Liver (tissue), 9 donors: ENCODE data around the gene TTI1. TPM values are rescaled to one million over a fixed set of nuclear protein-coding genes. Genes with fewer than 3 reads are reported as not detected.

Experiments
- DNase-seq: peaks from one replicate; pipeline ENCODE4 v3.0.0-alpha.2; 2017; ENCODE audit warnings: low spot score
- H3K27ac ChIP-seq, 2 donors: one replicate each; pipeline ENCODE4 v1.7.0; 2013; ENCODE audit warnings: inconsistent platforms in 2 of 2, low read length in 2 of 2, control low read depth in 1 of 2, low read depth in 1 of 2, mild to moderate bottlenecking in 1 of 2
- H3K27me3 ChIP-seq, 4 donors: one replicate each; pipeline versions ENCODE4 v1.6.1 to v1.7.0; 2013; ENCODE audit warnings: low read length in 3 of 4, inconsistent platforms in 1 of 4, mild to moderate bottlenecking in 1 of 4, moderate library complexity in 1 of 4; ENCODE audit not compliant: control insufficient read depth in 4 of 4, insufficient read depth in 4 of 4
- H3K36me3 ChIP-seq, 4 donors: one replicate each; pipeline versions ENCODE4 v1.6.1 to v1.7.0; 2013; ENCODE audit warnings: low read length in 3 of 4, mild to moderate bottlenecking in 3 of 4, low read depth in 1 of 4, moderate library complexity in 1 of 4; ENCODE audit not compliant: control insufficient read depth in 4 of 4, insufficient read depth in 3 of 4
- H3K4me1 ChIP-seq, 4 donors: one replicate each; pipeline versions ENCODE4 v1.6.1 to v1.7.0; 2013; ENCODE audit warnings: low read length in 3 of 4, mild to moderate bottlenecking in 3 of 4, moderate library complexity in 1 of 4; ENCODE audit not compliant: control insufficient read depth in 4 of 4, insufficient read depth in 4 of 4
- H3K4me3 ChIP-seq, 3 donors: one replicate each; pipeline versions ENCODE4 v1.6.1 to v1.7.0; 2013; ENCODE audit warnings: low read length in 3 of 3, control low read depth in 1 of 3, low read depth in 1 of 3, mild to moderate bottlenecking in 1 of 3
- H3K9ac ChIP-seq, 2 donors: one replicate each; pipeline ENCODE4 v1.7.0; 2013; ENCODE audit warnings: low read length in 2 of 2, mild to moderate bottlenecking in 2 of 2, moderate library complexity in 2 of 2, control low read depth in 1 of 2, low read depth in 1 of 2
- H3K9me3 ChIP-seq, 4 donors: one replicate each; pipeline versions ENCODE4 v1.6.1 to v1.7.0; 2013; ENCODE audit warnings: low read length in 3 of 4; ENCODE audit not compliant: control insufficient read depth in 4 of 4
- EGR1 ChIP-seq, 2 donors: IDR thresholded peaks; 2 replicates each; pipeline ENCODE4 v1.6.1; 2016 to 2018; ENCODE audit warnings: antibody characterized with exemption in 2 of 2, low read depth in 2 of 2
- GABPA ChIP-seq, 2 donors: IDR thresholded peaks in 1 of 2; conservative IDR thresholded peaks in 1 of 2; 2 replicates each; pipeline ENCODE4 v1.6.1; 2016; ENCODE audit warnings: antibody characterized with exemption in 2 of 2, mild to moderate bottlenecking in 1 of 2, moderate library complexity in 1 of 2
- HNF4A ChIP-seq, 2 donors: conservative IDR thresholded peaks; 2 replicates each; pipeline ENCODE4 v1.6.1; 2016; ENCODE audit warnings: antibody characterized with exemption in 2 of 2, mild to moderate bottlenecking in 2 of 2
- RXRA ChIP-seq, 2 donors: IDR thresholded peaks; 2 replicates each; pipeline ENCODE4 v1.6.1; 2017 to 2018; ENCODE audit warnings: antibody characterized with exemption in 2 of 2, mild to moderate bottlenecking in 1 of 2
- SP1 ChIP-seq: IDR thresholded peaks from 2 replicates; pipeline ENCODE4 v1.6.1; 2018; ENCODE audit warnings: antibody characterized with exemption, mild to moderate bottlenecking
- TAF1 ChIP-seq: conservative IDR thresholded peaks from 2 replicates; pipeline ENCODE4 v1.6.1; 2016; ENCODE audit warnings: antibody characterized with exemption, mild to moderate bottlenecking
- WGBS: extraction: QIAGEN DNeasy Blood & Tissue Kit; methylation state at CpG from one replicate; pipeline ENCODE4 v1.1.7; 2013; 5-methylcytosine and 5-hydroxymethylcytosine counted together
- polyA plus RNA-seq, 2 donors: library from polyadenylated mRNA; stranded (reverse) in 1 of 2; unstranded in 1 of 2; fragments of 200-250 nt in 1 of 2; fragments of >200 nt in 1 of 2; fragmentation: Nextera tagmentation in 1 of 2; extraction: Ambion mirVana in 1 of 2; gene quantifications; one replicate each; pipeline versions ENCODE4 v1.2.1 to v1.2.3, GENCODE V29; 2013 to 2015
- total RNA-seq, 2 donors: library from RNA; depleted of rRNA; stranded (reverse); fragments of >200 nt; gene quantifications; one replicate each; pipeline ENCODE4 v1.2.3, GENCODE V29; 2014
- TF ChIP-seq, protein P1 (sequence below): IDR thresholded peaks from 2 replicates; pipeline ENCODE4 v1.6.1; 2016; ENCODE audit warnings: antibody characterized with exemption
- TF ChIP-seq, protein P2 (sequence below): IDR thresholded peaks from 2 replicates; pipeline ENCODE4 v1.6.1; 2016; ENCODE audit warnings: antibody characterized with exemption, mild to moderate bottlenecking
- TF ChIP-seq, protein P3 (sequence below): IDR thresholded peaks from 2 replicates; pipeline ENCODE4 v1.6.1; 2016; ENCODE audit warnings: antibody characterized with exemption
- donor health status: healthy.
- donor health status: healthy.
- donor health status: healthy.
- donor health status: healthy.
- donor health status: healthy.

TTI1 gene
- total and polyA plus RNA-seq, 4 donors: 4.6 to 20.4 (median 11.3) TPM

DNA sequence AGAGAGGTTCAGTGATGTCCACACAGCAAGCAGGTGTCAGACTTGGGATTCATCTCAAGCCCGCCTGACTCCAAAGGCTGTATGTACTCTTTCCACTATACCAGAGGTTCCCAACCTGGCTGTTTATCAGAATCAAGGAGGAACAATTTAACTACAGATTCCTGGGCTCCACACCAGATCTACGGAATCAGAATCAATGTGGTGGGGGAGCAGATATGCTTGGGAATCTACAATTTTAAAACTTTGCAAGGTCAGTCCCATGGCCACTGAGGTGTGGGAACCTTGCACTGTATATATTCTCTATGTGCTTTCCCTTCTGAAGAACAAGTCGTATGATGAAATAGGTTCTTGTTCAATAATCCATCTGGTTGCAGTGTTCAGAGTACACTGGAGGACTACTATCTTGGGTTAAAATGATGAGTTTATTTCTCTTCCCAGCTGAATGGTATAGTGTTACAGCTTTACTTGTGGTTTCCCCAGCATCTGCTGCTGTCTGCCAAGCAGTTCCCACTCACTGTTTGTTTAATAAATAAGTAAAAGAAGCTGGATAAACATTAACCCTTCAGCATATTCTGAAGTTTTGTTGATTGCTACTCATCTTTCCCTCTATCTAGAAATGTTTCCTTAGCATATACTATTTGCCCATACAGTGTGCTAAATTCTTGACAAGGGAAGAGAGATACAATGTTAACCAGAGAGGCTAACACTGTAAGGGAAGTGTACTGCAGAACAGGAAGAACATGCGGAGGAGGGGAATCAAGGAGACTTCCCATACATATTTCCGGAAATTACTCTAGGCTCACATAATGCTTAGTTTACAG is 9.9 kb downstream of the TTI1 start:
- Histone ChIP-seq H3K36me3 (peaks cover 0 to 5% (median 2%) of the 10 kb centered on the region in 4 donors), H3K27ac (no peak overlapping the region), H3K4me3 (no peak overlapping the region), H3K9me3 (no peaks in the 10 kb centered on the region), H3K9ac (no peak overlapping the region), H3K4me1 (peaks cover 11 to 24% (median 19%) of the 10 kb centered on the region in 4 donors), H3K27me3 (no peaks in the 10 kb centered on the region)
- no peak for DNase-seq
- no peak for TF ChIP-seq SP1
- no peak for TF ChIP-seq TAF1
- TF ChIP-seq HNF4A (conservative IDR thresholded peaks at IDR 0.05): peak in 1 of 2 donors; percentile 8
- no peak for TF ChIP-seq EGR1 (IDR thresholded peaks at IDR 0.05; ENCODE audit: low read depth in 2 of 2)
- peak in 1 of 2 donors; percentile 18 for TF ChIP-seq GABPA (IDR thresholded peaks at IDR 0.05 in 1 of 2, conservative IDR thresholded peaks at IDR 0.05 in 1 of 2)
- 69% methylated on average over 5 of the region's 5 CpGs for WGBS

DNA sequence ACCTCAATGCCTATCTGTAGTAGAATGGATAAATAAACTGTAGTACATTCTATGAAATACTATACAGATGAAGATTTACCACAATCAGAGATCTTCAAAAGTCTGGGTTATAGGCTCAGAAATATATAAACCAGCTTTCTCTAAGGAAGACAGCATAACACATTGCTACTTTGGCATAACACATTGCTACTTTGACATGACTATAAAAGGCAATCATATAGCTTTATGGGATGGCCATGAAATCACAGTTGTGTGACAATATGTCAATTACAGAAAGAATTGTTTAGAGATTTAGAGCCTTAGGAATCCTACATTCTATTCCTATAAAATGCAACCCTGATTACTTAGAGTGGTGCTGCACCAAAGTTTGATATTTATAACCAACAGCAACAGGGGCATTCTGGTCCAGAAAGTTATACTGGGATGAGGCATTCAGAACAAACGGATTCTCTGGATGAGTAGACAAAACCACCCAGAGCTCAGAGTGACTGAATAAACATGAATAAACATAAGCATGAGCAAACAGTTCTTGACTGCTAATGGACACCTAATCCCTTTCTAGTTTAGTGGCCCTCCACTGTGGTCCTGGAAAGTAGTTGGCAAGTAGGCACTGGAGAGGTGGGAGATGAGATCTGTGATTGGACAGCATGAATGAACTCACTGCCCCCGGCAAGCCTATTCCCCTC is 12.0 kb downstream of the TTI1 start:
- DNase-seq: no peak
- Histone ChIP-seq H3K9ac (no peak overlapping the region), H3K36me3 (peaks cover 5 to 18% (median 10%) of the 10 kb centered on the region in 4 donors), H3K4me3 (no peak overlapping the region), H3K9me3 (no peaks in the 10 kb centered on the region), H3K27ac (no peak overlapping the region), H3K4me1 (peaks cover 8 to 19% (median 16%) of the 10 kb centered on the region in 4 donors), H3K27me3 (no peaks in the 10 kb centered on the region)
- 82% methylated on average over 2 of the region's 2 CpGs for WGBS
- TF ChIP-seq, protein P1, sequence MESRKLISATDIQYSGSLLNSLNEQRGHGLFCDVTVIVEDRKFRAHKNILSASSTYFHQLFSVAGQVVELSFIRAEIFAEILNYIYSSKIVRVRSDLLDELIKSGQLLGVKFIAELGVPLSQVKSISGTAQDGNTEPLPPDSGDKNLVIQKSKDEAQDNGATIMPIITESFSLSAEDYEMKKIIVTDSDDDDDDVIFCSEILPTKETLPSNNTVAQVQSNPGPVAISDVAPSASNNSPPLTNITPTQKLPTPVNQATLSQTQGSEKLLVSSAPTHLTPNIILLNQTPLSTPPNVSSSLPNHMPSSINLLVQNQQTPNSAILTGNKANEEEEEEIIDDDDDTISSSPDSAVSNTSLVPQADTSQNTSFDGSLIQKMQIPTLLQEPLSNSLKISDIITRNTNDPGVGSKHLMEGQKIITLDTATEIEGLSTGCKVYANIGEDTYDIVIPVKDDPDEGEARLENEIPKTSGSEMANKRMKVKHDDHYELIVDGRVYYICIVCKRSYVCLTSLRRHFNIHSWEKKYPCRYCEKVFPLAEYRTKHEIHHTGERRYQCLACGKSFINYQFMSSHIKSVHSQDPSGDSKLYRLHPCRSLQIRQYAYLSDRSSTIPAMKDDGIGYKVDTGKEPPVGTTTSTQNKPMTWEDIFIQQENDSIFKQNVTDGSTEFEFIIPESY: no peak
- TF ChIP-seq EGR1 (IDR thresholded peaks at IDR 0.05; ENCODE audit: low read depth in 2 of 2): no peak
- TF ChIP-seq, protein P2, sequence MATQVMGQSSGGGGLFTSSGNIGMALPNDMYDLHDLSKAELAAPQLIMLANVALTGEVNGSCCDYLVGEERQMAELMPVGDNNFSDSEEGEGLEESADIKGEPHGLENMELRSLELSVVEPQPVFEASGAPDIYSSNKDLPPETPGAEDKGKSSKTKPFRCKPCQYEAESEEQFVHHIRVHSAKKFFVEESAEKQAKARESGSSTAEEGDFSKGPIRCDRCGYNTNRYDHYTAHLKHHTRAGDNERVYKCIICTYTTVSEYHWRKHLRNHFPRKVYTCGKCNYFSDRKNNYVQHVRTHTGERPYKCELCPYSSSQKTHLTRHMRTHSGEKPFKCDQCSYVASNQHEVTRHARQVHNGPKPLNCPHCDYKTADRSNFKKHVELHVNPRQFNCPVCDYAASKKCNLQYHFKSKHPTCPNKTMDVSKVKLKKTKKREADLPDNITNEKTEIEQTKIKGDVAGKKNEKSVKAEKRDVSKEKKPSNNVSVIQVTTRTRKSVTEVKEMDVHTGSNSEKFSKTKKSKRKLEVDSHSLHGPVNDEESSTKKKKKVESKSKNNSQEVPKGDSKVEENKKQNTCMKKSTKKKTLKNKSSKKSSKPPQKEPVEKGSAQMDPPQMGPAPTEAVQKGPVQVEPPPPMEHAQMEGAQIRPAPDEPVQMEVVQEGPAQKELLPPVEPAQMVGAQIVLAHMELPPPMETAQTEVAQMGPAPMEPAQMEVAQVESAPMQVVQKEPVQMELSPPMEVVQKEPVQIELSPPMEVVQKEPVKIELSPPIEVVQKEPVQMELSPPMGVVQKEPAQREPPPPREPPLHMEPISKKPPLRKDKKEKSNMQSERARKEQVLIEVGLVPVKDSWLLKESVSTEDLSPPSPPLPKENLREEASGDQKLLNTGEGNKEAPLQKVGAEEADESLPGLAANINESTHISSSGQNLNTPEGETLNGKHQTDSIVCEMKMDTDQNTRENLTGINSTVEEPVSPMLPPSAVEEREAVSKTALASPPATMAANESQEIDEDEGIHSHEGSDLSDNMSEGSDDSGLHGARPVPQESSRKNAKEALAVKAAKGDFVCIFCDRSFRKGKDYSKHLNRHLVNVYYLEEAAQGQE: no peak
- no peak for TF ChIP-seq RXRA (IDR thresholded peaks at IDR 0.05)
- TF ChIP-seq, protein P3, sequence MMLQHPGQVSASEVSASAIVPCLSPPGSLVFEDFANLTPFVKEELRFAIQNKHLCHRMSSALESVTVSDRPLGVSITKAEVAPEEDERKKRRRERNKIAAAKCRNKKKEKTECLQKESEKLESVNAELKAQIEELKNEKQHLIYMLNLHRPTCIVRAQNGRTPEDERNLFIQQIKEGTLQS: no peak
